ENCODE results near the gene OPRM1.
"Not testable (repeated sequence)": the region's sequence is repeated elsewhere in the genome, so short reads cannot be mapped to it uniquely, and the experiment has no call there.

Gene OPRM1

DNA sequence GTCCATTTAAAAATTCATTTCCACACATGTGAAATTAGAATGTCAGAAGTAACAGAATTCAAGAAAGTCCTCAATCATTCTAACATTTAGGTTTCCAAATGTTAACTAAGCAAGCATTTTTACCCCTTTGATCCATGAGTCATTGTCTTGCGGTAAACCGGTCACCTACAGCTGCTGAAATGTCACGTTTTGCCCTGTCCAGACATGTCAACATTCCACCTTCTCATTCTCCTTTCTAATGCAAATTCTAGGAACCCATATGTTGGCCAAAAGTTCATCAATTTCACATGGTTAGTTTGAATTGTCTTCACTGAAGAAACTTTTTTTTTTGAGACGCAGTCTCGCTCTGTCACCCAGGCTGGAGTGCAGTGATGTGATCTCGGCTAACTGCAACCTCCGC lies 200.4 kb downstream of the OPRM1 start:
- DNase-seq (ENCODE audit: low read depth in 2 of 2) = no peak

DNA sequence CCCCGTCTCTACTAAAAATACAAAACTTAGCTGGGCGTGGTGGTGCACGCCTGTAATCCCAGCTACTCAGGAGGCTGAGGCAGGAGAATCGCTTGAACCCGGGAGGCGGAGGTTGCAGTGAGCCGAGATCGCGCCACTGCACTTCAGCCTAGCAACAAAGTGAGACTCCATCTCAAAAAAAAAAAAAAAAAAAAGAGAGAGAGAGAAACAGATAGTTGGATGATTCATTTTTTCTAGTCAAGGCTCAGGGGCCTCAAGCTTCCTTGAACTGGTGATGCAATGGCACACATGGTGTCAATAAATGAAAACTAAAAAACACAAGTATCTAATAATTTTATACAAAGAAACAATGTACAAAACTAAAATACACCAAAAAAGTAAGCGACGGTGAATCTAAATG lies 202.0 kb downstream of the OPRM1 start:
- not testable (repeated sequence) for DNase-seq (ENCODE audit: low read depth in 2 of 2)

DNA sequence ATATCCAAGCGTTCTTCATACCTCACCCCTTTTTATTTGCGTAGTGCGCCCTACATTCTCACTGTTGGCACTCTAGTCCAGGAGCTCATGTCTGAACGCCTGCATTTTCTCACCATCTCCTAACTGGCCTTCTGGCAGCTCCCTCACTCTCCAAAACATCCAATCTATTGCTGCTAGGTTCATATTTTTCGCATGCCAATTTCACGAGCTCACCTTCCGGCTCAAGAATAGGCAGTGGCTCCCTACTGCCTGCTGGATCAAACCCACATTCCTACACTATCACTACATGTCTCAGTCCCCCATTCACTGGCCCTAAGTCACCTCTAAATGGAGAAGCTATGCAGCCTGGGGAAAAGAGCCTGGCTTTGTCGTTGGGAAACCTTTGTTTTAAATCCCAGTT lies 202.5 kb downstream of the OPRM1 start:
- no peak for DNase-seq (ENCODE audit: low read depth in 2 of 2)

DNA sequence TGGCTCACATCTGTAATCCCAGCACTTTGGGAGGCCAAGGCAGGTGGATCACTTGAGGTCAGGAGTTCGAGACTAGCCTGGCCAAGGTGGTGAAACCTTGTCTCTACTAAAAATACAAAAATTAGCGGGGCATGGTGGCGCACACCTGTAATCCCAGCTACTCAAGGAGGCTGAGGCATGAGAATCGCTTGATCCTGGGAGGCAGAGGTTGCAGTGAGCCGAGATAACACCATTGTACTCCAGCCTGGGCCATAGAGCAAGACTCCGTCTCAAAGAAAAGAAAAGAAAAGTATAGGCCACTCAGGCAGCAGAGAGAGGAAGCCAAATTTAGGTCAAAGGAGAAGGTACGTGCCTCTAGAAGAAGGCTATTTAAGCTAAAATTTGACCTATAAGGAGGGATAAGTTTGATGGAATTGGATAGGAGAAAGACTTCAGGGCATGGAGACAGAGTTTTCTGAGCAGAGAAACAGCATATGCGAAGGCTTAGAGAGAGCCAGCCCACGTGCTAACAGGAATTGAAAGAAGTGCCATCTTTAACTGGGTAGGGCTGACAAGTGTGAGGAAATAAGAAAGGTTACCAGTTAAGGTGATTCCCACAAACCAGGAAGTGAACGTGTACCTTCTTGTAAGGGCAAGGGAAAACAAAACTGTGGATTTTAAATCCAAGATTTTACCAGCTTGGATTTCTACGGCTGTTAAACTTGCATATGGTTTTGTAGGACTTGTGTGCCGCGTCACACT lies 203.7 kb downstream of the OPRM1 start:
- no peak for DNase-seq (ENCODE audit: low read depth in 2 of 2)

DNA sequence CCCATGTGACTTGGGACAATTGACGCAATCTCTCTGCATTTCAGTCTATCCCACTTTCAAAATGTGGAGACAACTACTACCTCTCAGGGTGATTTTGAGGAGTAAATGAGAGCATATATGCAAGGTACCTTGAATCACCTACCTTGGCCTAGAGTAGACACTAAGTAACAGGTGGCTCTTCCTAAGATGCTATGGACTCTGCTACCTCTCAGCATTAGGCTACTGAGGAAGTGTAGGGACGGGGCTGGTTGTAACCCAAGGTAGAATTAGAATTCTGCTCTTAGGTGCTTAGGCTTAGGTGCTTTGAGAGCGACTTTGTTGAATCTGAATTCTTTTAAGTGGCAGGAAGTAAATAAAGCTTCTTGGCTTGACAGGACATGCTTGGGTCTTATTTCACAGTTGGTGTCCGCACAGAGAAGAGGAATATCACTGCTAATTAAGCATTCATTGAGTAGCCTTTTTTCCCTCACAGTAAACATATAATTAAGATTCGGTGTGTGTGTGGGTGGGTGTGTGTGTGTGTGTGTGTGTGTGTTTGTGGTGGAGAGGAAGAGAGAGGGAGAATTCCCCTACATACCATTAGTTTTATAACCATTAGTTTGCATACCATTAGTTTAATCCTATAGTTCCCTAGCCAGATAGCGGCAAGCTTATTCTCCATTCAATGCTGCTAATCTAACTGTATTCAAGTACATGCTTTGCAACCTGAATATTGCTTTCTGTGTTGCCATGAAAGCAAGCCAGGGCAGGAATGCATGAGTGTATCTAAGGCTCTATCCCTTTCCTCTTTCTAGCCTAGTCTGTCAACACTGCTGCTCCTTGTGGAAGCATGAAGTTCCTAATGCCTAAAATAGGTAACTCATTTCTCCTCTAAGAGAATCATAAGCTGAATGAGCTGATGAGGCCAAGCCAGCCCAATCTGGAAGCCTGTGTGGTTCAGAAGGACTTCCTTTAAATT lies 205.0 kb downstream of the OPRM1 start:
- no peak for DNase-seq (ENCODE audit: low read depth in 2 of 2)

DNA sequence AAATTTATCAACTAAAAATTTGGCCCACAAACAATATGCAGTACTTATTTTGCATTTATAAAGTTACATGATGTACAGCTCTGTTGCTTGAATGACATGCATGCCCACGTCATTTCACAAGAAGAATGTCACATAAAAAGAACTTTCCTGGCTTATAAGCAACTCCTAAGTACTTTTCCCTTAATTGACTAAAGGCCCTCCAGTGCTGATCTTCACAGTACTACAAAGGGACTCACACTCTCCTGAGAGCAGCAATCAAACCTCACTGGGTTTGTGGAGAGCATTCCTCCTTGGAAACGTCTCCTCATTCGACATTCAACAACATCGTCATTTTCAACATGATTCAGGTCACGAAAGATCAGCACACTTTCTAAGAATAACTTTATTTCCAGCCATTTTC lies 206.5 kb downstream of the OPRM1 start:
- no peak for DNase-seq (ENCODE audit: low read depth in 2 of 2)

DNA sequence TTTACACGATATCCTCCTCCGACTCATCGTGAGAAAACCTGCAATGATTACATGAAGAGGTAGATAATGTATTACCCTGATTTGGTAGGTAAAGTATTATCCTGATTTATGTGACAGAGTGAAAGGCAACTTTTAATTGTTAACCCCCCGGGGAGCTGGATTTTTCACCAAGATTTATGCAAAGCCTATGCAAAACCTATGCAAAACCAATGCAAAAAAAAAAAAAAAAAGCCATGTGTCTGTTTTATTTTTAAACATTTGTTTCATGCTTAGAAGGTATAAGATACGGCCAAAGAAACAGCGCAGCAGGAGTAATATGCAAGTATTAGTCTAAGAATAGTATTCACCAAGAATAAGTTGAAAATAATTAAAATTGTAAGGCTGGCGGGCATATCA lies 207.7 kb downstream of the OPRM1 start:
- no peak for DNase-seq (ENCODE audit: low read depth in 2 of 2)

DNA sequence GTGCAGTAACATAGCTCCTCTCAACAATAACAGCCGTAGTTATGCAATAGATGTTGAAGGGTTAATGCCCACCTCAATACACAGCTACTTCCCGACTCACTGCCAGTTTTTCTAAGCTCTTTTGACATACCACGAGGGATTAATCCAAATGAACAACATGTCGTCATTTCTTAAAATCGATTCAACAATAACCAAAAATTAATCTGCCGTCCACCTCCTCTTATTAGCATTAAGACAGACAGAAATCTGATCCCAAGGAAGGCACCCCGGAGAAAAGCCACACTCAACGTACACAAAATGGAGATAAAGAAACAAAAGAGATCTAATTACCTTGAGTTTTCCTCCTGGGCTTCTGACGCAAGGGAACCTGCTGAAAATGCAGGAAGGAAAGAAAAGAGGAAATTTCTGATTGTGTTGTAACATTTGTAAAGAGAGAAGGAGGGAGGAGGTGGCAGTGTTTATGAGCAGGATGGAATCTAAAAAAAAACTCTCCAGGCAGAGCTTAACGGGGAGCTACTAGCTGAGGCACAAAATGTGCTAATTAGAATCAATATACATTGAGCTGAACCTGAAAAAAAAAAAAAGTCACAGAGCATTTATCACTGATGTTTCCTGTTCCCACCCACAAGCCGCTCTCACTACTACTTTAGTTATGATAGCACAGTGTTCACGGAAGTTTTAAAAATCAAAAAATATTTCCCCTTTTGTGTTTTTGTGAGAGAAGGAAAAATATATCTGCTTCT lies 208.2 kb downstream of the OPRM1 start:
- DNase-seq (ENCODE audit: low read depth in 2 of 2) = no peak

DNA sequence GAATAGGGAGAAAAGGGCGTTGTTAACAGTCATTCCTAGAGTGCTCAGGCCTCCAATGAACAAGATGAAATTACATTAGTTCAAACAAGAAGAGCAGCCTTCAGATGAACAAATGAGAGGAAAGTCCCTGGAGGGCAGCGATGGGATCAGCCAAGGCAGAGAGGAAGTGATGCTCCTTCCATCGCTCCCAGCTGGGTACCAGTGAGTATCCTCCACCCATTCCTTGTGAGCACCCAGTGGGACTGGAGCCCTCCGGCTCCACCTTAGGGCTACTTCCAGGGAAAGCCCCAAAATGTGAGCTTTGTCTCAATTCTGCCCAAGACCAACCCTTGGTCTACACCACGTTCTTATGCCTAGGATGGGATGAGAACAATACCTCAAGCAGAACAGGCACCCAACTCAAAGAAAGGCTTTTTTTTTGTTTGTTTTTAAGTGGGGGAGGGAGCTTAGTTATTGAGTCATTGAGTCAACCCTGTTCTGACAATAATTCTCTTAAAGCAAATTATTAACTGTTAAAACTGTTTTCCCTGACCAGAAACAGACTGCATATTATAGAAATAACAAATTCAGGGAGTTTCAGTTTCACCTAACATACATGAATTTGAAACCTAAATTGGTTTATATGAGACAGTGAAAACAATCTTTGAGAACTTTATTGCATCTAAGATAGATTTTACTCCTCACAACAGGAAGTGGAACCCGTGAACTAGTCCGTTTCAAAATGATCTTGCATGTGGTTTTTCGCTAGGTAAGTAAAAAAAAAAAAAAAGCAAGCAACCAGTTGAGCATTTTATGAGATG lies 210.7 kb downstream of the OPRM1 start:
- no peak for DNase-seq (ENCODE audit: low read depth in 2 of 2)

DNA sequence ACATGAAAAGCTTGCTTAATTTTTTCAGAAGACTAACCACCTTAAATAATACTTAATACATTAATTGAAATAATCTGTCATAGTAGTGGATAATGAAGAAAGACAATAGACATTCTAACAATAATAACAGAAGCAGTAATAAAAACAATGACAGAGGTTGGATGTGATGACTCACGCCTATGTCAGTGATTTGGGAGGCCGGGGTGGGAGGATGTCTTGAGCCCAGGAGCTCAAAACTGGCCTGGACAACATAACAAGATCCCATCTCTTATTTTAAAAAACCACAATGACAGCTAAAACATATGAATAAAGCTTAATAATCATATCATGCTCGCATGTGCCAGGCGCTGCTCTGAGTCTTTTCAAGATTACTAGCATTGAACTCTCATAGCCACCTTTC lies 212.1 kb downstream of the OPRM1 start:
- no peak for DNase-seq (ENCODE audit: low read depth in 2 of 2)

DNA sequence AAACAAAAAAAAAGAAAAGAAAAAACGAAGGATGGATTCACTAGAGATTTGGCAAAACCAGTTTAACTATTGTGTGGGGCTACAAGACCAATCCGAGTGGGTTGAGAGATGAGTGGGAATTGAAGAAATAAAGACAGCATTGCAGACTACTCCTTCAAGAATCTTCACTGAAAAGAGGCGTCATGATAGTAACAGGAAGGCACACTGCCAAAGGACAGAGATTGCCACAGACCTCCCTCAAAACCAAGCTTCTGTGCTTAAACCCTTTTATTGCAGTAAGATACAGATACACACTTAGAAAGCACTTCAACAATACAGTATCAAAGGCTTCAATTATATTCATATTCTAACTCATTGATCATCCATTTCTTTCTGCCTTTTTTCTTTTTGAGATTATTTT lies 213.6 kb downstream of the OPRM1 start:
- DNase-seq (ENCODE audit: low read depth in 2 of 2) = no peak

DNA sequence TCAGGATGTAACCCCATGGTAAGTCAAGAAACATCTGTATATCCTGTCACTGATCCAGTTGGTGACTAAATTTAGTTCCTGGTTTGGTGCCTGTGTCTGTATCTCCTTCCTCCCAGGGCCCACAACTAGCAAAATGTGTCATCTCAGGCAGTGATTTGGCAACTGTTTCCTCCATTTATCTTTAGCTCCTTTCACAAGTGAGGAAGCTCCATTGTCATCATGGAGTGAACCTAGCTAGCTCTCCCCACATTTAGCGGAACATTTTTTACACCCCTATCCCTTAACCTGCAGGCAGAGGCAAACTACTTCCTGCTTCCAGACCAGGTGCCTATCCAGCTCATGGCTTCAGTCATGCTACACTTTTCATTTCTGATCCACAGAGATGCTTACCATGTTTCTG lies 218.0 kb downstream of the OPRM1 start:
- DNase-seq (ENCODE audit: low read depth in 2 of 2) = no peak

DNA sequence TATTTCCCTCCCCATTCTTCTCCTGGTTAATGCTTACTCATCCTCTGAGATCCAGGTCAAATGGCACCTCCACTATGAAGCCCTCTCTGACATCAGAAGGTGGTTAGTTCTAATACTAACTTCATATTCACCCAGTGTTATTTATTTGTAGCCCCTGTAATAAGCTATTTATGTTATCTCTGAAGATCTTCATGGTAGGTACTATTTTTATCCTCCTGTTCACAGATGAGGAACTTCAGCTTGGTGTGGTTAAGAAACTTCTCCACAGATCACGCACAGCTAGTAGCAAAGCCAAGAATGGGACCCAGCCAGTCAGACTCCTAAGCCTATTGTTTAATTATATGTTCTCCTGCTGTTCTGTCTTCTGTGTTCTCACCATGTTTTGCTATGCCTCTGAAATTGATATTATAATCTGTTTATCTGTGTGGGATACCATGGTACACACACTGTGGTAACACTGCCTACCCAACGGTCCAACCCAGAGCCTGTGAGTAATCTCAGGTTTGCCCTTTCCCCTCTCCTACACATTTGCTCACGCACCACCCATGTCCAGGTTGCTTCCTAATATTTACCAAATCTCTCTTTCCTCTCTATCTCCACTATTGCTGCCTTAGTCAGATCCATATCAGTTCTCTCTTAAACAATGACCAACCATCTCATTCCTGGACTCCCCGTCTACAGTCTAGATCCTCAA lies 219.2 kb downstream of the OPRM1 start:
- DNase-seq (ENCODE audit: low read depth in 2 of 2) = no peak

DNA sequence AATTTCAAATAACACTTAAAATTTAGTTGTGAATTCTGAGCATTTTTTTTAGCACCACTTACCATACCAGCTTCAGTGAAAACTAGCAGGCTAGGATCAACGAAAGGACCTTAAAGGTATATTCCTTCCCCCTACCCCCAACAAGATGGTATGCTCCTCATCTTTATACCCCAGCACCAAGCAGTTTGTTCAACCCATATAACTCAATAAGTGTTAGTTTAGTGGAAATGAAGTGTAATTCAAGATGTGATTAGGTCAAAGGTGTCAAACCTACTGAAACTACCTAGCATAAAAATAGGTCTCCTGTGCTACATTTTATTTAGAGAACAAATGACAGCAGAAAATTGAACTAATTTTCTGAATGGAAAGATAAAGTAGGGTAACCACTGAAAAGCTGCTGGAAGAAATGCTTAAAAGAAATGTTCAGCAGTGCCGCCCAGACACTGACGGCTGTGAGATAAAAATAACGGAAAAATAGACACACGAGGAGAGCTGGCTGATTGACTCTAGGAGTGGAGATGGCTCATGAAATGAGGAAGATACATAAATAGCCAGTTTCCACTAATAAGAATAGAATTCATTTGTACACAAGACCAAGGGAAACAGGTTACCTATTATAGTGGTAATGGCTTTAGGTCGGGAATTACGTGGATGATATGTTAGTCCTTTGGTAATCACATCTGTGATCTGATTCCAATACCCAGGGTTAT lies 222.8 kb downstream of the OPRM1 start:
- DNase-seq (ENCODE audit: low read depth in 2 of 2) = no peak

DNA sequence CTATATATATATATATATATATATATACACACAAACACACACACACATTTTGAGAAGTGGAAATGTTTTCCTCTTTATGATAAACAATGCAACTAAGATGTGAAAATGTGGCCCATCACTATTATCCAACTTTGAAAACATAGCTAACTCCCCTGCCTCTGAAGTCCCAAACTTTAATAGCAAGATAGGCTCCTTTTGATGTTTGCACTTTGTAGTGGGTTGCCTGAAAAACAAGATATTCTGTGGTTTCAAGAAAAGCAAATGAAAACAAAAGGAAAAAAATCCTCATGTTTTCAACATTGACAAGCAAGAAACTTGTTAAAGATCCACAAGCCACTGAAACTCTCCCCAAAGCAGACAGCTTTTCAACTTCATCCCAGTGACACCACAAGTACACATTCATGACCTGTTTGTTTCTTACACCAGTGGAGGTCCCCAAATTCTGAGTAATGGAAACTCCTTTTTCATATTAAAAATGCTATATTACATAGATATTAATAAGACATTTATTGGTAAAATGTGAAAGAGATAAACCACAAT lies 227.6 kb downstream of the OPRM1 start:
- no peak for DNase-seq (ENCODE audit: low read depth in 2 of 2)

DNA sequence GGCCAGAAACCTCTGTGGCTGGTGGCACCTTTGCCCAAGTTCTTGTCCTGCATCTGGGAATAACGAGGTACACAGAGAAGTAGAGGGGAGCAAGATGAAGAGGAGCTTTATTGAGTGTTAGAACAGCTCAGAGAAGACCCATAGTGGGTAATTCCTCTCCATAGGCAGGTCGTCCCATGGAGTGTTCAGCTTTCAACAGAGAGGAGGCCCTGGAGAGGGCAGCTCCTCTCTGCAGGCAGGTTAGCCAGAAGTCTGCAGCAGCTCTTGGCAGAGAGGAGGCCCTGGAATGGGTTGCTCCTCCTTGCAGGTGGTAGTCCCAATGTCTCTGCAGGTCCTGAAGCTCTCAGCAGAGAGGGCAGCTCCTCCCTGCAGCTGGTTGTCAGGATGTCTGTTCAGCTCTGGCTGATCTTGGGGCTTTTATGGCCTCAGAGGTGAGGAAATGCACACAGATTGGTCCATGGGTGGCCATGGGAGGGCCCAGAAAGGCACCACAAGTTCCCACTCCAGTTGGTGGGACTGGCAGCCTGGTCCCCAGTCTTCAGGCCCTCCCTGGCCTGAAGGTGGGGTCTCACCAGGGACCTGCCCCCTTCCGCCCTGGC lies 228.6 kb downstream of the OPRM1 start:
- no peak for DNase-seq (ENCODE audit: low read depth in 2 of 2)

DNA sequence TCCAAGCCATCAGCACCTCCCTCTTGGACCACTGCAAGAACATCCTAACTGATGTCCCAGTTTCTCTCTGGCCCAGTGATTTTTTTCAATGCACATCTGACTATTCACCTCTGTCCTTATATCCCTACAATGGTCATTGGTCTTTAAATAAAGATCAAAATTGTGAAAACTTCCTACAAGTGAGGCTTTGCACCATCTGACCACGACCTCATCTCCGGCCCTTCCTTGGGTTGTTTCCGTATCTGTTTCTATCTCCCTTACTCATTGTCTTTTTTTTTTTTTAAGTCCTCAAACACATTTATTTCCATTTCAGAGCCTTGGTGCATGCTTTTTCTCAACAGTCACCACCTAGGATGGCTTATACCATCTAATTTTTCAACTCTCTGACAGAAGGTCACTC lies 229.4 kb downstream of the OPRM1 start:
- no peak for DNase-seq (ENCODE audit: low read depth in 2 of 2)

DNA sequence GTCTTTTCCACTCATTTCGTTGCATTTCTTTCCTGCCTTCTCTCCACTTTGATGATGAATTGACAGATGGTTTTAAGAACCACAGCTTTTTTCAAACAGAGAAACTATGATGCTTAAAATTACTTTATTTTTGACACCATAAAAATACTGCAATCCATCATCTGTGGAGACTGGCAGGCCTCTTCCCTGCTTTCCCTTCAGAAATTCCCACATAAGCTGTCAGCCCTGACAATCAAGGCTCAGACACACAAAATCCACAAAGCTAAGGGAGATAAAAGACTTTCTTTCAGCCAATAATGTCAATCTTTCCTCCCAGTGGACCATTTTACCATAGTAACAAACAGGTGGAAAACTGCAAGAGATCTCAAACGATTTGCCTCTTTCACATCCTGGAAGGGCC lies 235.1 kb downstream of the OPRM1 start:
- no peak for DNase-seq (ENCODE audit: low read depth in 2 of 2)

DNA sequence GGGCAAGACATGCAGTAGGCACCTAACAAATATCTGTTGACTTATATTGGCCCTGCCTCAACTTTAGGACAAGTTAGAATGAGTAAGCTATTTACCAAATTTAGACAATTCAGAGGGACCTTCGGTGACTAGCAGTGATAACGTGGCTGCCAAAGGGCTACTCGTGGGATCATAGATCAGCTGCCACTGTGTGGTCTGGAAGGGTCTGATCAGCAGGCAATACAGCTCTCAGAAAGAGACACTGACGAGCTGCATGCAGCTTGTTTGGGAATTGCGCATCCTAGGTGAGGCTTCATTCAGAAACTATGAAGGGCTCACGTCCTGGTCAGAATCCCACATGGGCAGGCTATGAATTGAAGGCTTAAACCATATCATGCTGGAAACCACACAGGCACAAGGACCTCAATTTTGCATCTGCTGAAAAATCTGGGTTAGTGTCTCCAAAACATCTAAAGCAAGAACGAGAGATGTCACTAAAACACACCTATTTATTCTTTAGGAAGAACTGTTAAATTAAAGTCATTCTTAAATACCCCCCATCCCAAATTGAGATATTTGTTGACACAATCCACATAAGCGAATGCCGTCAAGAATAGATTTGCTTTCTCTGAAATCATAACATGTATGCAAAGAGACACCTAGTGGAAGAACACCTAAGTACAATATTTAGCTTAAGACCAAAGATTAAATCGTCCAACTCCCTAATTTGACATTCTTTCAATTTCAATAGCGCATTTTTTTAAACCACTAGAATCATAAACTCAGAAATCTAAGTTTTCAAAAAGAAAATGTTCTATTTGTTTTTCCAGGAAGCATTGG lies 238.0 kb downstream of the OPRM1 start:
- DNase-seq (ENCODE audit: low read depth in 2 of 2) = no peak
